Measurements from ENCODE around the gene ADAMTS3.

Gene ADAMTS3

GRCh38 chr4:72568959-72569718 lies at the start of gene ADAMTS3:
Gene ADAMTS3, minus strand, starts transcription at chr4:72569221. Its CDS starts 459 bp downstream, at chr4:72568762.
- no peak for DNase-seq (ENCODE audit: low read depth in 2 of 2)

- DNase-seq (ENCODE audit: low read depth in 2 of 2), result no peak
Measured at GRCh38 chr4:72613959-72614358, 44.9 kb upstream of the ADAMTS3 start.

- no peak for DNase-seq (ENCODE audit: low read depth in 2 of 2)
Measured at GRCh38 chr4:72606751-72607150, 37.7 kb upstream of the ADAMTS3 start.

- DNase-seq (ENCODE audit: low read depth in 2 of 2), result no peak
Measured at GRCh38 chr4:72604324-72604723, 35.3 kb upstream of the ADAMTS3 start.

GRCh38 chr4:72602396-72603376 lies 33.7 kb upstream of the ADAMTS3 start:
- DNase-seq (ENCODE audit: low read depth in 2 of 2), result no peak

- no peak for DNase-seq (ENCODE audit: low read depth in 2 of 2)
Measured at GRCh38 chr4:72591547-72592454, 22.8 kb upstream of the ADAMTS3 start.

GRCh38 chr4:72587334-72587733 lies 18.3 kb upstream of the ADAMTS3 start:
- DNase-seq (ENCODE audit: low read depth in 2 of 2), result no peak

GRCh38 chr4:72582853-72583252 lies 13.8 kb upstream of the ADAMTS3 start:
- DNase-seq (ENCODE audit: low read depth in 2 of 2), result no peak

- no peak for DNase-seq (ENCODE audit: low read depth in 2 of 2)
Measured at GRCh38 chr4:72577211-72577610, 8.2 kb upstream of the ADAMTS3 start.

GRCh38 chr4:72571337-72571736 lies 2.3 kb upstream of the ADAMTS3 start:
- DNase-seq (ENCODE audit: low read depth in 2 of 2), result no peak

GRCh38 chr4:72569719-72570235 lies 756 bp upstream of the ADAMTS3 start:
- DNase-seq (ENCODE audit: low read depth in 2 of 2), result no peak

- DNase-seq (ENCODE audit: low read depth in 2 of 2), result no peak
Measured at GRCh38 chr4:72567821-72568675, 973 bp downstream of the ADAMTS3 start.

- no peak for DNase-seq (ENCODE audit: low read depth in 2 of 2)
Measured at GRCh38 chr4:72567036-72567435, 2.0 kb downstream of the ADAMTS3 start.

GRCh38 chr4:72566464-72566972 lies 2.5 kb downstream of the ADAMTS3 start:
- DNase-seq (ENCODE audit: low read depth in 2 of 2), result no peak

GRCh38 chr4:72564789-72565188 lies 4.2 kb downstream of the ADAMTS3 start:
- DNase-seq (ENCODE audit: low read depth in 2 of 2), result no peak

GRCh38 chr4:72564184-72564583 lies 4.8 kb downstream of the ADAMTS3 start:
- DNase-seq (ENCODE audit: low read depth in 2 of 2), result no peak

GRCh38 chr4:72558655-72559054 lies 10.4 kb downstream of the ADAMTS3 start:
- no peak for DNase-seq (ENCODE audit: low read depth in 2 of 2)

GRCh38 chr4:72557021-72557420 lies 12.0 kb downstream of the ADAMTS3 start:
- DNase-seq (ENCODE audit: low read depth in 2 of 2), result no peak

- DNase-seq (ENCODE audit: low read depth in 2 of 2), result no peak
Measured at GRCh38 chr4:72555377-72555831, 13.6 kb downstream of the ADAMTS3 start.
